Keratinocyte (primary cell): ENCODE measurements around the gene CMTM8. TPM values are rescaled to one million over a fixed set of nuclear protein-coding genes. Genes with fewer than 3 reads are reported as not detected.
"Not testable (repeated sequence)": the region's sequence is repeated elsewhere in the genome, so short reads cannot be mapped to it uniquely, and the experiment has no call there.

Source experiments
- DNase-seq: peaks from one replicate; pipeline ENCODE4 v3.0.0-alpha.2; 2011; ENCODE audit warnings: low read depth, missing footprints, low spot score
- FAIRE-seq: peaks from 2 replicates; lab custom pipeline; 2011; peaks lifted over from hg19 to GRCh38; lab: Jason Lieb, UNC
- H2AFZ ChIP-seq: 2 replicates; pipeline ENCODE4 v1.6.0; 2012; ENCODE audit warnings: low read length, control low read depth, inconsistent platforms; ENCODE audit not compliant: control insufficient read depth
- H3K27ac ChIP-seq: 2 replicates; pipeline ENCODE4 v1.5.1; 2011; ENCODE audit warnings: low read length; ENCODE audit not compliant: control insufficient read depth, insufficient read depth
- H3K27me3 ChIP-seq: 3 replicates; pipeline ENCODE4 v1.6.0; 2011; ENCODE audit warnings: low read length; ENCODE audit not compliant: control insufficient read depth, insufficient read depth; ENCODE audit errors: extremely low read depth
- H3K36me3 ChIP-seq, 2 experiments: 2 replicates in 1 of 2; 3 replicates in 1 of 2; pipeline ENCODE4 v1.5.1; 2011; ENCODE audit warnings: low read length in 2 of 2, mild to moderate bottlenecking in 1 of 2; ENCODE audit not compliant: control insufficient read depth in 2 of 2, insufficient read depth in 2 of 2; ENCODE audit errors: extremely low read depth in 1 of 2
- H3K4me1 ChIP-seq: 3 replicates; pipeline ENCODE4 v1.5.1; 2011; ENCODE audit warnings: low read length; ENCODE audit not compliant: control insufficient read depth, insufficient read depth; ENCODE audit errors: extremely low read depth
- H3K4me2 ChIP-seq: 3 replicates; pipeline ENCODE4 v1.6.0; 2011; ENCODE audit warnings: low read depth, low read length; ENCODE audit not compliant: control insufficient read depth, insufficient read depth; ENCODE audit errors: extremely low read depth
- H3K4me3 ChIP-seq, 3 experiments: fragments of 200-600 bp in 1 of 3; sonication (generic) in 1 of 3; 2 replicates in 2 of 3; 3 replicates in 1 of 3; pipeline ENCODE4 v1.5.1; 2011 to 2016; ENCODE audit warnings: low read length in 3 of 3, mild to moderate bottlenecking in 3 of 3, control low read depth in 2 of 3, inconsistent platforms in 1 of 3, low read depth in 1 of 3, mixed read lengths in 1 of 3, mixed run types in 1 of 3, moderate library complexity in 1 of 3; ENCODE audit not compliant: control insufficient read depth in 2 of 3, insufficient read depth in 2 of 3; ENCODE audit errors: extremely low read depth in 1 of 3
- H3K79me2 ChIP-seq: 2 replicates; pipeline ENCODE4 v1.6.0; 2012; ENCODE audit warnings: low read length; ENCODE audit not compliant: control insufficient read depth, insufficient read depth
- H3K9ac ChIP-seq: 3 replicates; pipeline ENCODE4 v1.6.0; 2011; ENCODE audit warnings: low read length; ENCODE audit not compliant: control insufficient read depth, insufficient read depth; ENCODE audit errors: extremely low read depth
- H3K9me1 ChIP-seq: 3 replicates; pipeline ENCODE4 v1.6.0; 2011; ENCODE audit warnings: low read length; ENCODE audit not compliant: control insufficient read depth, insufficient read depth; ENCODE audit errors: extremely low read depth
- H3K9me3 ChIP-seq: 2 replicates; pipeline ENCODE4 v1.5.1; 2012; ENCODE audit warnings: low read depth, low read length; ENCODE audit not compliant: control insufficient read depth
- H4K20me1 ChIP-seq: 3 replicates; pipeline ENCODE4 v1.6.0; 2011; ENCODE audit warnings: low read length; ENCODE audit not compliant: control insufficient read depth, insufficient read depth; ENCODE audit errors: extremely low read depth
- EZH2 ChIP-seq: IDR thresholded peaks from one replicate; pipeline ENCODE4 v1.6.1; 2012; ENCODE audit warnings: inconsistent platforms, mild to moderate bottlenecking, low read length, moderate library complexity
- dilution Hi-C: fragments of 300-500 bp; cut with MboI; formaldehyde crosslinking; loops from one replicate; pipeline ENCODE4 v1.7.0; 2020; ENCODE audit warnings: low sequenced_read_pairs; ENCODE audit not compliant: extremely low pct_ligation_motif_present
- polyA plus RNA-seq, 5 experiments: library from polyadenylated mRNA; depleted of rRNA in 3 of 5; stranded (reverse) in 3 of 5; stranded (forward) in 1 of 5; unstranded in 1 of 5; fragments of >200 nt; gene quantifications; 1 replicate in 1 of 5; 2 replicates in 3 of 5; 3 replicates in 1 of 5; pipeline versions ENCODE4 v1.2.1 to v1.2.3, GENCODE V29; 2011 to 2012; ENCODE audit warnings: missing spikeins in 2 of 5, low read depth in 1 of 5, low replicate concordance in 1 of 5
- TF ChIP-seq, protein P1 (sequence below), 3 experiments: IDR thresholded peaks in 1 of 3; conservative IDR thresholded peaks in 1 of 3; optimal IDR thresholded peaks in 1 of 3; 2 replicates in 2 of 3; 3 replicates in 1 of 3; pipeline versions ENCODE3 to v1.5.1; 2011; ENCODE audit warnings: low read length in 3 of 3, mild to moderate bottlenecking in 3 of 3, moderate library complexity in 2 of 3, control low read depth in 1 of 3, inconsistent platforms in 1 of 3; ENCODE audit not compliant: insufficient read depth in 2 of 3; ENCODE audit errors: extremely low read depth in 1 of 3

The CMTM8 gene
- polyA plus RNA-seq, 1 donor (not counting 4 experiments of a cell fraction or from before 2014, with no cell fraction given) = 1.6 TPM

DNA sequence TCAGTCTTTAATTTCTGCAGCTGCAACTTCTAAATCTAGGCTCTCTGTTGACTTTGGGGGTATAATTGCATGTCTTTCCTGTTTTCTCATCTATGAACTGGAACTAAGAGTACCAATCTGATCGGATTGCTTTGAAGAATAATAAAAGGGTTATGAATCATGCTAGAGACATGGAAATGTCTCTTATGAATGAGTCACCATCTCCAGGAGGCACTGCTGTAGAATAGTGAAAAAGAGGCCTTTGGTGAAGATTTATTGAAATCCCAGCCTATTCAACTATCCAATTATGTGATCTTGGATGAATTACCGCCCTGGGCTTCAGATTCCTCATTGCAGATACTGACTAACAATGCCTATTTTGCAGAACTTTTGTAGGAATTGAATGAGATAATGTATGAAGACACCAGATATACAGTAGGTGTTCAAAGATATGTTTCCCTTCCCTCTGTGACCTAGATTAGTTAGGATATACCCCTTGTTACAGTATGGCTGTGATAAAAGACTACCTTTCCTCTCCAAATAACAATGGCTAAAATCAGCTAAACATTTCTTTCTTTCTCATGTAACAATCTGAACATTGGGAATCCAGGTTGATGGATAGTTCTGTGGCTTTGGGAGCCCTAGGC is 11.5 kb upstream of the CMTM8 start:
- Histone ChIP-seq H3K36me3 (no peaks in the 10 kb centered on the region), H3K4me2 (peak overlapping the region; percentile 20), H3K9ac (no peak overlapping the region), H3K9me3 (no peaks in the 10 kb centered on the region), H3K4me1 (peaks cover 16% of the 10 kb centered on the region), H2AFZ (no peak overlapping the region), H3K79me2 (no peaks in the 10 kb centered on the region), H3K27me3 (peaks cover 11% of the 10 kb centered on the region), H3K9me1 (no peaks in the 10 kb centered on the region), H3K27ac (no peak overlapping the region), H3K4me3 (no peak overlapping the region), H4K20me1 (no peaks in the 10 kb centered on the region)
- FAIRE-seq = peak; percentile 86
- DNase-seq = peak; percentile 15
- TF ChIP-seq, protein P1, sequence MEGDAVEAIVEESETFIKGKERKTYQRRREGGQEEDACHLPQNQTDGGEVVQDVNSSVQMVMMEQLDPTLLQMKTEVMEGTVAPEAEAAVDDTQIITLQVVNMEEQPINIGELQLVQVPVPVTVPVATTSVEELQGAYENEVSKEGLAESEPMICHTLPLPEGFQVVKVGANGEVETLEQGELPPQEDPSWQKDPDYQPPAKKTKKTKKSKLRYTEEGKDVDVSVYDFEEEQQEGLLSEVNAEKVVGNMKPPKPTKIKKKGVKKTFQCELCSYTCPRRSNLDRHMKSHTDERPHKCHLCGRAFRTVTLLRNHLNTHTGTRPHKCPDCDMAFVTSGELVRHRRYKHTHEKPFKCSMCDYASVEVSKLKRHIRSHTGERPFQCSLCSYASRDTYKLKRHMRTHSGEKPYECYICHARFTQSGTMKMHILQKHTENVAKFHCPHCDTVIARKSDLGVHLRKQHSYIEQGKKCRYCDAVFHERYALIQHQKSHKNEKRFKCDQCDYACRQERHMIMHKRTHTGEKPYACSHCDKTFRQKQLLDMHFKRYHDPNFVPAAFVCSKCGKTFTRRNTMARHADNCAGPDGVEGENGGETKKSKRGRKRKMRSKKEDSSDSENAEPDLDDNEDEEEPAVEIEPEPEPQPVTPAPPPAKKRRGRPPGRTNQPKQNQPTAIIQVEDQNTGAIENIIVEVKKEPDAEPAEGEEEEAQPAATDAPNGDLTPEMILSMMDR (optimal IDR thresholded peaks at IDR 0.05 in 1 of 3, IDR thresholded peaks at IDR 0.05 in 1 of 3, conservative IDR thresholded peaks at IDR 0.05 in 1 of 3; ENCODE audit: extremely low read depth in 1 of 3, insufficient read depth in 2 of 3, low read length in 3 of 3) = no peak
- no peak for TF ChIP-seq EZH2
- dilution Hi-C loops = no loop called here

DNA sequence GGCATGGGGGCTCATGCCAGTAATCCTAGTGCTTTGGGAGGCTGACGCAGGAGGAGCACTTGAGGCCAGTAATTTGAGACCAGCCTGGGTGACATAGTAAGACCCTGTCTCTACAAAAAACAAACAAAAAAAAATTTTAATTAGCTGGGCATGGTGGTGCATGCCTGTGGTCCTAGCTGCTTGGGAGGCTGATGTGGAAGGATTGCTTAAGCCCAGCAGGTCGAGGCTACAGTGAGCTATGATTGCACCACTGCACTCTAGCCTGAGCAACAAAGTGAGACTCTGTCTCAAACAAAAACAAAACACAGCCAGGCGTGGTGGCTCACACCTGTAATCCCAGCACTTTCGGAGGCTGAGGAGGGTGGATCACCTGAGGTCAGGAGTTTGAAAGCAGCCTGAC is 9.7 kb upstream of the CMTM8 start:
- H4K20me1 ChIP-seq, H3K27ac ChIP-seq, H3K9me1 ChIP-seq, H3K4me3 ChIP-seq, H2AFZ ChIP-seq, H3K27me3 ChIP-seq, H3K36me3 ChIP-seq, H3K9ac ChIP-seq, H3K9me3 ChIP-seq, H3K4me2 ChIP-seq, FAIRE-seq, dilution Hi-C loops, DNase-seq, H3K79me2 ChIP-seq: not testable (repeated sequence)
- peaks cover 16% of the 10 kb centered on the region for H3K4me1 ChIP-seq

DNA sequence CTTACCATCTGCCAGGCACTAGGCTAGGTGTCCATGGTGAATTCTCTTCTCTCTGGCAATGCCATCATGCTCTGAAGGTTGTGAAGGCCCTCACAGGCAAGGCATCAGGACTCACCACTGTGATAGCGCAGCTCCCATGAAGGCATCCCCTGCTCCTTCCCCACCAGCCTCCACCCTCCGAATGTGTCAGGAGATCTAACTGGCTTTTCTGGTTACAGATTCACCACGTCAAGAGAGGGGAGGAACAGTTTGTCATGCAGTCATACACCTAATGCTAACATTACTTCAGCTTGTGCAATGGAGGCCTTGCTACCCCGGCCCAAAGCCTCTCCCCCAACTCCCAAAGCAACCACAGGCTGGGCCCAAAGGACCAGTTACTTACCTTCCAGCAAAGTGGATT is 8.9 kb upstream of the CMTM8 start:
- Histone ChIP-seq H3K4me3 (no peak overlapping the region), H3K4me1 (peaks cover 16% of the 10 kb centered on the region), H3K9ac (no peak overlapping the region), H2AFZ (no peak overlapping the region), H3K27ac (no peak overlapping the region), H4K20me1 (no peaks in the 10 kb centered on the region), H3K4me2 (no peak overlapping the region), H3K79me2 (no peaks in the 10 kb centered on the region), H3K36me3 (no peaks in the 10 kb centered on the region), H3K9me3 (no peaks in the 10 kb centered on the region), H3K27me3 (no peaks in the 10 kb centered on the region), H3K9me1 (no peaks in the 10 kb centered on the region)
- no peak for FAIRE-seq
- DNase-seq = no peak
- TF ChIP-seq EZH2 = no peak
- TF ChIP-seq, protein P1 (optimal IDR thresholded peaks at IDR 0.05 in 1 of 3, IDR thresholded peaks at IDR 0.05 in 1 of 3, conservative IDR thresholded peaks at IDR 0.05 in 1 of 3; ENCODE audit: extremely low read depth in 1 of 3, insufficient read depth in 2 of 3, low read length in 3 of 3) = no peak
- dilution Hi-C loops = no loop called here
